Esophagus squamous epithelium (tissue), 5 donors: ENCODE results near the gene TYW3. TPM values are rescaled to one million over a fixed set of nuclear protein-coding genes. Genes with fewer than 3 reads are reported as not detected.
"Not testable (repeated sequence)": the region's sequence is repeated elsewhere in the genome, so short reads cannot be mapped to it uniquely, and the experiment has no call there.

Source experiments
- DNase-seq: peaks from one replicate; lab custom pipeline; 2025; lab: John Stamatoyannopoulos, UW
- H3K27ac ChIP-seq, 4 donors: fragments of 200-600 bp; sonication (generic); one replicate each; pipeline ENCODE4 v1.5.1; 2016 to 2019; ENCODE audit warnings: mild to moderate bottlenecking in 1 of 4
- H3K27me3 ChIP-seq, 4 donors: fragments of 200-600 bp; sonication (generic); 1 replicate in 3 of 4; 2 replicates in 1 of 4; pipeline versions ENCODE4 v1.5.1 to v1.6.0; 2017 to 2021; ENCODE audit warnings: antibody characterized with exemption in 1 of 4
- H3K36me3 ChIP-seq, 3 donors: fragments of 200-600 bp; sonication (generic); one replicate each; pipeline ENCODE4 v1.5.1; 2016 to 2019
- H3K4me1 ChIP-seq, 3 donors: fragments of 200-600 bp; sonication (generic); one replicate each; pipeline ENCODE4 v1.5.1; 2017 to 2019
- H3K4me3 ChIP-seq, 4 donors: fragments of 200-600 bp; sonication (generic); 1 replicate in 3 of 4; 2 replicates in 1 of 4; pipeline ENCODE4 v1.5.1; 2016 to 2019; ENCODE audit warnings: mild to moderate bottlenecking in 2 of 4, moderate library complexity in 1 of 4
- H3K9me3 ChIP-seq, 3 donors: fragments of 200-600 bp; sonication (generic); one replicate each; pipeline ENCODE4 v1.5.1; 2016 to 2019
- POLR2A ChIP-seq, 4 donors: fragments of 450-650 bp; IDR thresholded peaks; one replicate each; pipeline ENCODE4 v1.6.1; 2017; ENCODE audit warnings: antibody characterized with exemption in 4 of 4, mild to moderate bottlenecking in 4 of 4, moderate library complexity in 3 of 4
- WGBS, 2 donors: methylation state at CpG; one replicate each; pipeline ENCODE4 v1.1.5; 2018; 5-methylcytosine and 5-hydroxymethylcytosine counted together
- intact Hi-C: fragments of 100-400 bp; cut with DNase I; formaldehyde crosslinking; loops from one replicate; pipeline ENCODE4 v1.15.0; 2022
- total RNA-seq, 4 donors: library from RNA; depleted of rRNA; stranded (reverse); fragments of >200 nt; gene quantifications; one replicate each; pipeline ENCODE4 v1.1.0, GENCODE V29; 2016
- TF ChIP-seq, protein P1 (sequence below), 6 experiments: fragments of 450-650 bp in 4 of 6; fragments of 200-600 bp in 2 of 6; sonication (generic) in 2 of 6; IDR thresholded peaks; one replicate each; pipeline ENCODE4 v1.5.1; 2016 to 2019; ENCODE audit warnings: antibody characterized with exemption in 6 of 6, mild to moderate bottlenecking in 4 of 6, moderate library complexity in 4 of 6
- donor health status: DM: yes; HTN: yes; CAD: no.

TYW3 gene
- total RNA-seq, 4 donors from 2014 or later: 6.7 to 19.6 (median 12.3) TPM

DNA sequence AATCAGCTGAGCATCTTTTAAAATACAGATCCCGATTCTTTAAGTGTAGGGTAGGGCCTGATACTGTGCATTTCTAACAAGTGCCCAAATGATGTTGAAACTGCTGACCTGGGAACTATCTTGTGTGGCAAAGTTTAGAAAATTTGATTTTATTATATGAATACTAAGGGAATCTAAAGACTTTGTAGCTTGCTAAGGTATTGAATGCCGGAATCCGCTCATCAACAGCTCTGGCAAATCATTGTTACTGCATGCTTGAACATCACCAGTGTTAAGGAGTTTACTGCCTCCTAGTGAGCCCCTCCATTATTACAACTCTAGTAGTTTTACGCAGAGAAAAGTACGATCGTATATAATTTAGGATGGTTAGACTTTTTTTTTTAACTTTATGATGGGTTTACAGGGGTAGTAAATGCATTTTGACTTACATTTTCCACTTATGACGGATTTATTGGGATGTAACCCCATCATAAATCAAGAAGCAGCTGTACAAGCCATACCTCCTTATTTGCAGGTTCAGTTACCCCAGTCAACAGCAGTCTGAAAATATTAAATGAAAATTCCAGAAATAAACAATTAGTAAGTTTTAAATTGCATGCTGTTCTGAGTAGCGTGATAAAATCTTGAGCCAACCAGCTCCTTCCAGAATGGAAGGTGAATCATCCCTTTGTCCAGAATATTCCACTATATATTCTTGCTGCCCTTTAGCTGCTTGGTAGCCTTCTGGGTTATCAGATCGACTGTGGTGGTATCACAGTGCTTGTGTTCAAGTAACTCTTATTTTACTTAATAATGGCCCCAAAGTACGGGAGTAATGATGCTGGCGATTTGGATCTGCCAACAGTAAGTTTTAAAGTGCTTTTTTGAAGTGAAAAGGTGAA, 892 bp downstream of the TYW3 start:
- no peak for DNase-seq
- H3K4me1 ChIP-seq: peaks cover 20 to 51% (median 21%) of the 10 kb centered on the region in 3 donors
- peak overlapping the region; percentile 60 to 85 (median 66) for H3K4me3 ChIP-seq

GRCh38 chr1:74737333-74737732, 4.4 kb downstream of the TYW3 start:
- Histone ChIP-seq H3K27me3 (no peaks in the 10 kb centered on the region), H3K27ac (no peak overlapping the region), H3K4me1 (peaks cover 7 to 28% (median 10%) of the 10 kb centered on the region in 3 donors), H3K9me3 (no peaks in the 10 kb centered on the region), H3K36me3 (peaks cover 10 to 61% (median 21%) of the 10 kb centered on the region in 3 donors), H3K4me3 (no peak overlapping the region)
- 82 to 95% methylated on average over 4 of the region's 4 CpGs for WGBS, 2 donors
- TF ChIP-seq, protein P1, sequence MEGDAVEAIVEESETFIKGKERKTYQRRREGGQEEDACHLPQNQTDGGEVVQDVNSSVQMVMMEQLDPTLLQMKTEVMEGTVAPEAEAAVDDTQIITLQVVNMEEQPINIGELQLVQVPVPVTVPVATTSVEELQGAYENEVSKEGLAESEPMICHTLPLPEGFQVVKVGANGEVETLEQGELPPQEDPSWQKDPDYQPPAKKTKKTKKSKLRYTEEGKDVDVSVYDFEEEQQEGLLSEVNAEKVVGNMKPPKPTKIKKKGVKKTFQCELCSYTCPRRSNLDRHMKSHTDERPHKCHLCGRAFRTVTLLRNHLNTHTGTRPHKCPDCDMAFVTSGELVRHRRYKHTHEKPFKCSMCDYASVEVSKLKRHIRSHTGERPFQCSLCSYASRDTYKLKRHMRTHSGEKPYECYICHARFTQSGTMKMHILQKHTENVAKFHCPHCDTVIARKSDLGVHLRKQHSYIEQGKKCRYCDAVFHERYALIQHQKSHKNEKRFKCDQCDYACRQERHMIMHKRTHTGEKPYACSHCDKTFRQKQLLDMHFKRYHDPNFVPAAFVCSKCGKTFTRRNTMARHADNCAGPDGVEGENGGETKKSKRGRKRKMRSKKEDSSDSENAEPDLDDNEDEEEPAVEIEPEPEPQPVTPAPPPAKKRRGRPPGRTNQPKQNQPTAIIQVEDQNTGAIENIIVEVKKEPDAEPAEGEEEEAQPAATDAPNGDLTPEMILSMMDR (IDR thresholded peaks at IDR 0.05): no peak
- no peak for TF ChIP-seq POLR2A (IDR thresholded peaks at IDR 0.05)
- intact Hi-C loops: no loop called here
- no peak for DNase-seq

More for the DNA sequence above, 892 bp downstream of the TYW3 start:
- 17 to 24% methylated on average over 11 of the region's 11 CpGs for WGBS, 2 donors
- Histone ChIP-seq H3K27ac (peak overlapping the region; percentile 82 to 93 (median 86)), H3K9me3 (no peaks in the 10 kb centered on the region), H3K27me3 (no peaks in the 10 kb centered on the region), H3K36me3 (peaks cover 0 to 32% (median 0%) of the 10 kb centered on the region in 3 donors)
- intact Hi-C loops: no loop called here
- TF ChIP-seq, protein P1 (IDR thresholded peaks at IDR 0.05): peak; percentile 50 to 73 (median 62)
- no peak for TF ChIP-seq POLR2A (IDR thresholded peaks at IDR 0.05)

- WGBS, 2 donors: 89% methylated on average over 11 to 13 of the region's 13 CpGs
- DNase-seq, H3K27ac ChIP-seq, H3K27me3 ChIP-seq, intact Hi-C loops, H3K9me3 ChIP-seq, H3K4me3 ChIP-seq, H3K4me1 ChIP-seq: not testable (repeated sequence)
- peaks cover 15 to 92% (median 31%) of the 10 kb centered on the region in 3 donors for H3K36me3 ChIP-seq
These were observed 7.5 kb downstream of the TYW3 start for GRCh38 chr1:74740307-74740980.

DNA sequence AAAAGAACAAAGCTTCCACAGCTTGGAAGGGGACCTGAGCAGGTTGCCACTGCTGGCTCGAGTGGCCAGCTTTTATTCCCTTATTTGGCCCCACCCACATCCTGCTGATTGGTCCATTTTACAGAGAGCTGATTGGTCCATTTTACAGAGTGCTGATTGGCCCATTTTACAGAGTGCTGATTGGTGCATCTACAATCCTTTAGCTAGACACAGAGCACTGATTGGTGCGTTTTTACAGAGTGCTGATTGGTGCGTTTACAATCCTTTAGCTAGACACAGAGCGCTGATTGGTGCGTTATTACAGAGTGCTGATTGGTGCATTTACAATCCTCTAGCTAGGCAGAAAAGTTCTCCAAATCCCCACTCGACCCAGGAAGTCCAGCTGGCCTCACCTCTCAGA, 12.3 kb downstream of the TYW3 start:
- DNase-seq, H3K4me1 ChIP-seq, H3K9me3 ChIP-seq, H3K27ac ChIP-seq, intact Hi-C loops, H3K27me3 ChIP-seq, H3K4me3 ChIP-seq: not testable (repeated sequence)
- WGBS, 2 donors: 88 to 100% methylated on average over 1 to 6 of the region's 6 CpGs
- H3K36me3 ChIP-seq: peaks cover 17 to 92% (median 21%) of the 10 kb centered on the region in 3 donors

DNA sequence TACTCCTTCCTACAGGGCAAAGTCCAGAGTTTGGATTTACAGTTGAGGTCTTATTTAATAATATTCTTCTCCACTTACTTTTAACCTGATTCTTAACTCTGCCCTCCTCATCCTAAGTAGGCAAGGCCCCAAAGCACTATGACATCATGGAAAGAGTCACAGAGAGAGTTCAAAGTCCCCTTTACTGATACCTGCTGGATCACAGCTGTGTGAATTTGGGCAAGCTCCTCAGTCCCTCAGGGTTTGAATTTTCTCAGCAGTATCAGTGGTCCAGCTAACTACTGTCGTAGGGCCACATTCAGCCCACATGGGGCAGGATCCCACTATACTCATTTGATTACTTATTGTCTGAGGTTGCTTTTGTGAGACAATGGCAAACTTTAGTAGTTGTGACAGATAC, 16.0 kb downstream of the TYW3 start:
- Histone ChIP-seq H3K4me3 (no peak overlapping the region), H3K9me3 (no peaks in the 10 kb centered on the region), H3K36me3 (peaks cover 12 to 92% (median 26%) of the 10 kb centered on the region in 3 donors), H3K4me1 (no peaks in the 10 kb centered on the region), H3K27me3 (no peaks in the 10 kb centered on the region), H3K27ac (no peak overlapping the region)
- TF ChIP-seq, protein P1 (IDR thresholded peaks at IDR 0.05): no peak
- no peak for TF ChIP-seq POLR2A (IDR thresholded peaks at IDR 0.05)
- intact Hi-C loops: no loop called here
- DNase-seq: no peak
- WGBS, 2 donors: 100% methylated on average over 1 of the region's 1 CpG

- Histone ChIP-seq H3K27ac (no peak overlapping the region), H3K4me3 (no peak overlapping the region), H3K9me3 (no peaks in the 10 kb centered on the region), H3K27me3 (no peaks in the 10 kb centered on the region), H3K36me3 (peaks cover 8 to 100% (median 27%) of the 10 kb centered on the region in 3 donors), H3K4me1 (no peaks in the 10 kb centered on the region)
- no peak for TF ChIP-seq POLR2A (IDR thresholded peaks at IDR 0.05)
- DNase-seq: no peak
- 91 to 97% methylated on average over 2 of the region's 2 CpGs for WGBS, 2 donors
- intact Hi-C loops: no loop called here
These were observed 20.2 kb downstream of the TYW3 start for GRCh38 chr1:74753104-74753503.
